ENCODE data around the gene EVPL. TPM values are rescaled to one million over a fixed set of nuclear protein-coding genes. Genes with fewer than 3 reads are reported as not detected.

The EVPL gene
- total and polyA plus RNA-seq, 10 of the 15 experiments (the other 5 are each of a cell fraction or from before 2014, with no cell fraction given) = 0.03 TPM; not detected in 9

GRCh38 chr17:75978938-75979704, 48.0 kb downstream of the EVPL start, which contains the start of the genes ACOX1 and TEN1 (continued):
- TF ChIP-seq ZBTB11 (CRISPR knock-in tag; IDR thresholded peaks at IDR 0.05) = peak; percentile 65
- peak; percentile 70 for TF ChIP-seq RELB (IDR thresholded peaks at IDR 0.05; ENCODE audit: low read depth)
- TF ChIP-seq HCFC1 (IDR thresholded peaks at IDR 0.05; ENCODE audit: low read length) = 0 out of 2 replicates have a peak, but pooled peaks have one; percentile 48
- TF ChIP-seq TCF7 (IDR thresholded peaks at IDR 0.05; ENCODE audit: borderline replicate concordance) = no peak
- peak; percentile 76 for TF ChIP-seq NKRF (conservative IDR thresholded peaks at IDR 0.05)
- TF ChIP-seq CREB1 (IDR thresholded peaks at IDR 0.05; ENCODE audit: low read depth) = 0 out of 2 replicates have a peak, but pooled peaks have one; percentile 15
- TF ChIP-seq MEF2B (IDR thresholded peaks at IDR 0.05; ENCODE audit: partially characterized antibody, poor library complexity, severe bottlenecking) = peak; percentile 45
- TF ChIP-seq NR2C2 (IDR thresholded peaks at IDR 0.05; ENCODE audit: borderline replicate concordance, control insufficient read depth, insufficient read length, low read depth) = no peak
- peak; percentile 45; the same call in 1 of the 2 replicates for TF ChIP-seq ZNF207 (IDR thresholded peaks at IDR 0.05; ENCODE audit: borderline replicate concordance)
- TF ChIP-seq DPF2 (IDR thresholded peaks at IDR 0.05) = peak; percentile 97
- peak; percentile 63 for TF ChIP-seq SKIL (IDR thresholded peaks at IDR 0.05; ENCODE audit: low read depth, poor library complexity, severe bottlenecking)
- TF ChIP-seq RELA (IDR thresholded peaks at IDR 0.05; ENCODE audit: borderline replicate concordance, partially characterized antibody) = peak; percentile 23
- TF ChIP-seq KLF5 (IDR thresholded peaks at IDR 0.05; ENCODE audit: partially characterized antibody) = peak; percentile 20
- TF ChIP-seq JUNB (IDR thresholded peaks at IDR 0.05) = no peak
- no peak for TF ChIP-seq NFYA (IDR thresholded peaks at IDR 0.05; ENCODE audit: borderline replicate concordance, low read depth, low read length)
- TF ChIP-seq GABPA (IDR thresholded peaks at IDR 0.05; ENCODE audit: low read depth) = peak; percentile 66; the same call in 1 of the 2 replicates
- TF ChIP-seq BACH1 (IDR thresholded peaks at IDR 0.05; ENCODE audit: borderline replicate concordance) = peak; percentile 71
- TF ChIP-seq IRF3 (IDR thresholded peaks at IDR 0.05) = 0 out of 2 replicates have a peak, but pooled peaks have one; percentile 43
- peak; percentile 82 for TF ChIP-seq IKZF1 (conservative IDR thresholded peaks at IDR 0.05)

Data from GM12878 (cell line).